GM12891 (cell line): ENCODE data around the gene C1QTNF12.

Experiments
- POLR2A ChIP-seq: IDR thresholded peaks from 2 replicates; pipeline ENCODE4 v1.6.1; 2011; ENCODE audit warnings: low read depth, low read length, control low read depth
- POLR2AphosphoS5 ChIP-seq: IDR thresholded peaks from 2 replicates; pipeline ENCODE4 v1.6.1; 2011; ENCODE audit warnings: low read depth, low read length, control low read depth
- TAF1 ChIP-seq: IDR thresholded peaks from 2 replicates; pipeline ENCODE4 v1.6.1; 2011; ENCODE audit warnings: low read depth, low read length, control low read depth

- TF ChIP-seq POLR2AphosphoS5 (no peak), POLR2A (no peak), TAF1 (no peak)
These were observed 13.6 kb upstream of the C1QTNF12 start for GRCh38 chr1:1259951-1260600.
